B cell (primary cell): ENCODE measurements around the gene ABHD10.

Source experiments
- CTCF ChIP-seq: fragments of 200-600 bp; IDR thresholded peaks from one replicate; pipeline ENCODE4 v1.8.0; 2022; ENCODE audit warnings: antibody characterized with exemption, mild to moderate bottlenecking
- EZH2 ChIP-seq: IDR thresholded peaks from 2 replicates; pipeline ENCODE4 v1.6.1; 2012; ENCODE audit warnings: borderline replicate concordance, low read depth, mild to moderate bottlenecking, moderate library complexity, low read length; ENCODE audit not compliant: insufficient read depth, poor library complexity, severe bottlenecking

- TF ChIP-seq CTCF = no peak
- no peak for TF ChIP-seq EZH2
Observed at GRCh38 chr3:112000966-112001365, 22.1 kb downstream of the ABHD10 start.
